ENCODE results near the gene ZNF181.

DNA sequence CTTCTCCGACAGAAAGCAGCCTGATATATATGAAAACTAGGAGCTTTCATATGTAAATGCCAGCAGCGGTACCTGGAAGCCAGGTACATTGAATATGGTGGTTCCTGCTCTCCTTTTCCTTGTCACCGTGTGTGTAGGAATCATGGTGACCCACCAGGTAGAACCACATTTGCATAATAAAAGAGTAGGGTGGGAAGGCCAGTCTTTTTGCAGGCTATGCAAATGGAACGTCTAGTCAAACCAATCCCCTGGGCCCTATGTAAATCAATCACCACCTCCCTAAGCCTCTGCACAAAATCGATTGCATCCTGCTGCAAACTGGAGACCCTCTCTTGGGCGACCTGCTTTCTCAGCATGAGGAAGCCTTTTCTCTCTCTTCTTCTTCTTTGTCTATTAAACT lies 22.2 kb upstream of the ZNF181 start:
- TF ChIP-seq, protein P1, sequence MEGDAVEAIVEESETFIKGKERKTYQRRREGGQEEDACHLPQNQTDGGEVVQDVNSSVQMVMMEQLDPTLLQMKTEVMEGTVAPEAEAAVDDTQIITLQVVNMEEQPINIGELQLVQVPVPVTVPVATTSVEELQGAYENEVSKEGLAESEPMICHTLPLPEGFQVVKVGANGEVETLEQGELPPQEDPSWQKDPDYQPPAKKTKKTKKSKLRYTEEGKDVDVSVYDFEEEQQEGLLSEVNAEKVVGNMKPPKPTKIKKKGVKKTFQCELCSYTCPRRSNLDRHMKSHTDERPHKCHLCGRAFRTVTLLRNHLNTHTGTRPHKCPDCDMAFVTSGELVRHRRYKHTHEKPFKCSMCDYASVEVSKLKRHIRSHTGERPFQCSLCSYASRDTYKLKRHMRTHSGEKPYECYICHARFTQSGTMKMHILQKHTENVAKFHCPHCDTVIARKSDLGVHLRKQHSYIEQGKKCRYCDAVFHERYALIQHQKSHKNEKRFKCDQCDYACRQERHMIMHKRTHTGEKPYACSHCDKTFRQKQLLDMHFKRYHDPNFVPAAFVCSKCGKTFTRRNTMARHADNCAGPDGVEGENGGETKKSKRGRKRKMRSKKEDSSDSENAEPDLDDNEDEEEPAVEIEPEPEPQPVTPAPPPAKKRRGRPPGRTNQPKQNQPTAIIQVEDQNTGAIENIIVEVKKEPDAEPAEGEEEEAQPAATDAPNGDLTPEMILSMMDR (IDR thresholded peaks at IDR 0.05) = no peak
- no peak for TF ChIP-seq POLR2A (IDR thresholded peaks at IDR 0.05)

Data from testis (tissue), 2 donors.